Urothelium cell line (cell line): ENCODE results near the gene SRP9.
"Not testable (repeated sequence)": the region's sequence is repeated elsewhere in the genome, so short reads cannot be mapped to it uniquely, and the experiment has no call there.

Experiments used
- DNase-seq: peaks from one replicate; pipeline ENCODE4 v3.0.0; 2011; ENCODE audit warnings: low spot score, mixed read lengths
- FAIRE-seq: peaks from 2 replicates; lab custom pipeline; 2011; peaks lifted over from hg19 to GRCh38; lab: Jason Lieb, UNC

The SRP9 gene

DNA sequence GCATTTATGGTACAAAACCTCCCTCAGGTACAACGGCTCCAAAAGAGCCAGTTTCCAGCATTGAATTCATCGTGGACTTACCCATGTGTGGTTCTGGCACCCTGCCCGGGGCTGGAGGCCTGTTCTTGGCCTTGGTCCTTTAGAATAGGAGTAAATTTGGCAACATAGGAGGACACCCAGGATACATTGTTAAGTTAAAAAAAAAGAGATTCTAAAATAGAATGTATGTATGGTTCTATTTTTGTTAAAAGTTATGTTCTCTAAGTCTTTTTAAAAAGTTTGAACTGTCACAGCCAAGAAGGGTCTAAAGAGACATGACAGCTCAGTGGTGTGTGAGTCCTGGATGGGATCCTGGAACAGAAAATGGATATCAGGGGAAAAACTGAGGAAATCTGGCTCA is 58.2 kb downstream of the SRP9 start:
- no peak for DNase-seq
- no peak for FAIRE-seq

DNA sequence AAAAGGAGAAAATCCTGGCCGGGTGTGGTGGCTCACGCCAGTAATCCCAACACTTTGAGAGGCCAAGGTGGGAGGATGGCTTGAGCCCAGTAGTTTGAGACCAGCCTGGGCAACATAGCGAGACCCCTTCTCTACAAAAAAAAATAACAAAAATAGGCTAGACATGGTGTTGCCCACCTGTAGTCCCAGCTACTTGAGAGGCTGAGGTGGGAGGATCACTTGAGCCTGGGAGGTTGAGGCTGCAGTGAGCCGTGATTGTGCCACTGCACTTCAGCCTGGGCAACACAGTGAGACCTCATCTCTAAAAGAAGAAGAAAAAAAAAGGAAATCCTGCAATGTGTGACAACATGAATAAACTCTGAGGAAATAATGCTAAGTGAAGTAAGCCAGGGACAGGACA is 58.7 kb downstream of the SRP9 start:
- DNase-seq, FAIRE-seq: not testable (repeated sequence)

DNA sequence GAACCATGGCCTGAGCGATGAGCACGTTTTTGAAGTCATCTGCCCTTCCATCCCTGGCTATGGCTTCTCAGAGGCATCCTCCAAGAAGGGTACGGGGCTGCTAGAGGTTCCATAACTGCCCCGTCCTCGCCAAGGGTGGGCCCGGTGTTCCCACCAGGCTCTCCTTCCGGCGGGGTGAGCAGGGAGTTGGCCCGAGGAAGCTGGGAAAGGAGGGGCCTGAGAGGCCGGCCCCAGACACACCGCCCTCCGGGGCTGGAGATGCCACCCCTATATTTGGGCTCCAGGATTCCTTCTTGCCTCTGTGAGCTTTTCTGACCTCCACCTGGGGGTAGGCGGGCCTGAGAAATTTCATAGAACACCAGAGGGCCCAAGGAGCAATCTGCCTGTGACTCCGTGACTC is 61.2 kb downstream of the SRP9 start:
- FAIRE-seq: no peak
- no peak for DNase-seq
